Measurements from ENCODE around the gene TMEM181. TPM values are rescaled to one million over a fixed set of nuclear protein-coding genes. Genes with fewer than 3 reads are reported as not detected.

Gene TMEM181
- total RNA-seq, 1 donor from 2014 or later, result 31.0 TPM

DNA sequence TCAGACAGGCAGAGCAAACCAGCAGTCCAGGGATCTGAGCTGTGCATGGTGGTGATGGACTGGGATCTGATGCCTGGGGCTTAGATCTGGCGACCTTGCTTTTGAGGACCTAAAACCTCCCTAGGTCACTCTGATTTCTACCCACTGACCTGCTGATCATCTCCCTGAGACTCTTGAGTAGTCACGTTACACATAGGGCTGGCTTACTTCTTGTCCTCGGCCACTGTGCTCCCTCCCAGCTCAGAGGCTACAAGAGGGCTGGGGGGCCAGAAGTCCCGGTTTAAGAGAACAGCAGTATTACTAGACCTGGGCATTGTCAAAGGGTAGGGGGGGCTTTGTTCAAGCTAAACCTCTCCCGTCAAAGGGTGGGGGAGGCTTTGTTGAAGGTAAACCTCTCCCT lies 79.2 kb downstream of the TMEM181 start:
- Histone ChIP-seq H3K27ac (ENCODE audit: low read depth, low read length) (no peak overlapping the region), H3K79me2 (ENCODE audit: insufficient read depth, low read length) (peaks cover 73% of the 10 kb centered on the region), H3K4me2 (ENCODE audit: low read length) (no peak overlapping the region), H4K20me1 (ENCODE audit: insufficient read depth, low read length) (peaks cover 52% of the 10 kb centered on the region), H3K9me3 (ENCODE audit: insufficient read depth, low read depth, low read length) (no peaks in the 10 kb centered on the region), H3K27me3 (ENCODE audit: insufficient read depth, low read length) (no peaks in the 10 kb centered on the region), H3K4me3 (ENCODE audit: insufficient read depth, low read depth, low read length) (no peak overlapping the region), H3K4me1 (ENCODE audit: insufficient read depth, low read length) (peaks cover 29% of the 10 kb centered on the region), H3K36me3 (ENCODE audit: insufficient read depth, low read length) (peaks cover 27% of the 10 kb centered on the region), H3K9ac (ENCODE audit: low read length) (no peak overlapping the region), H2AFZ (ENCODE audit: low read depth, low read length) (no peak overlapping the region)
- Mint-ChIP-seq H3K27me3 (ENCODE audit: low read depth, unreplicated experiment) (no peaks in the 10 kb centered on the region), H3K4me1 (ENCODE audit: low read depth, unreplicated experiment) (peaks cover 27% of the 10 kb centered on the region), H3K4me3 (ENCODE audit: unreplicated experiment) (no peak overlapping the region), H3K36me3 (ENCODE audit: low read depth, unreplicated experiment) (peaks cover 9% of the 10 kb centered on the region), H3K9me3 (ENCODE audit: unreplicated experiment) (no peaks in the 10 kb centered on the region), H3K27ac (ENCODE audit: unreplicated experiment) (no peak overlapping the region)
- FAIRE-seq, result no peak
- TF ChIP-seq, protein P1, sequence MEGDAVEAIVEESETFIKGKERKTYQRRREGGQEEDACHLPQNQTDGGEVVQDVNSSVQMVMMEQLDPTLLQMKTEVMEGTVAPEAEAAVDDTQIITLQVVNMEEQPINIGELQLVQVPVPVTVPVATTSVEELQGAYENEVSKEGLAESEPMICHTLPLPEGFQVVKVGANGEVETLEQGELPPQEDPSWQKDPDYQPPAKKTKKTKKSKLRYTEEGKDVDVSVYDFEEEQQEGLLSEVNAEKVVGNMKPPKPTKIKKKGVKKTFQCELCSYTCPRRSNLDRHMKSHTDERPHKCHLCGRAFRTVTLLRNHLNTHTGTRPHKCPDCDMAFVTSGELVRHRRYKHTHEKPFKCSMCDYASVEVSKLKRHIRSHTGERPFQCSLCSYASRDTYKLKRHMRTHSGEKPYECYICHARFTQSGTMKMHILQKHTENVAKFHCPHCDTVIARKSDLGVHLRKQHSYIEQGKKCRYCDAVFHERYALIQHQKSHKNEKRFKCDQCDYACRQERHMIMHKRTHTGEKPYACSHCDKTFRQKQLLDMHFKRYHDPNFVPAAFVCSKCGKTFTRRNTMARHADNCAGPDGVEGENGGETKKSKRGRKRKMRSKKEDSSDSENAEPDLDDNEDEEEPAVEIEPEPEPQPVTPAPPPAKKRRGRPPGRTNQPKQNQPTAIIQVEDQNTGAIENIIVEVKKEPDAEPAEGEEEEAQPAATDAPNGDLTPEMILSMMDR (IDR thresholded peaks at IDR 0.05; ENCODE audit: insufficient read depth, low read depth, low read length), result no peak
- TF ChIP-seq EZH2 (IDR thresholded peaks at IDR 0.05; ENCODE audit: insufficient read depth, low read length), result no peak
- no peak for DNase-seq (ENCODE audit: low read depth)

DNA sequence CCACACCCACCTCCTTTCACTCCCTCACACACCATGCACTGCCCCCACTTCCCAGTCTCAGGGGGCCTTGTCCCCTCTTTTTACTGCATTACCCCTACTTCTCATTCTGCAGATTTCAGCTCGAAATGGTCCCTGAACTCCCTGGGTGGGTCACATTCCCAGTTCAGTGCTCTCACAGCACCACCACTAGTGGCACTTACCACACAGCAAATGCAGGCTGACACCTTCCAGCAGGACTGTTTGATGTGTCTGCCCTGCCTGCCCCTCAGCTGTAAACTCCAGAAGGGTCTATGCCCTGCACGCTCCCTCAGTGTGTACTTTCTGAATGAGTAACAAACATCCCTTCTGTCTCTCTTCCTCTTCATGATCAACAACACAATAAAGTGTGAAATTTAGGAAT lies 80.6 kb downstream of the TMEM181 start:
- Histone ChIP-seq H2AFZ (ENCODE audit: low read depth, low read length) (no peak overlapping the region), H3K27ac (ENCODE audit: low read depth, low read length) (no peak overlapping the region), H4K20me1 (ENCODE audit: insufficient read depth, low read length) (peaks cover 52% of the 10 kb centered on the region), H3K4me2 (ENCODE audit: low read length) (peak overlapping the region; percentile 40), H3K9me3 (ENCODE audit: insufficient read depth, low read depth, low read length) (no peaks in the 10 kb centered on the region), H3K79me2 (ENCODE audit: insufficient read depth, low read length) (peaks cover 78% of the 10 kb centered on the region), H3K4me3 (ENCODE audit: insufficient read depth, low read depth, low read length) (no peak overlapping the region), H3K9ac (ENCODE audit: low read length) (no peak overlapping the region), H3K4me1 (ENCODE audit: insufficient read depth, low read length) (peaks cover 36% of the 10 kb centered on the region), H3K36me3 (ENCODE audit: insufficient read depth, low read length) (peaks cover 16% of the 10 kb centered on the region), H3K27me3 (ENCODE audit: insufficient read depth, low read length) (no peaks in the 10 kb centered on the region)
- no peak for DNase-seq (ENCODE audit: low read depth)
- Mint-ChIP-seq H3K27me3 (ENCODE audit: low read depth, unreplicated experiment) (no peaks in the 10 kb centered on the region), H3K36me3 (ENCODE audit: low read depth, unreplicated experiment) (peaks cover 9% of the 10 kb centered on the region), H3K4me1 (ENCODE audit: low read depth, unreplicated experiment) (peaks cover 28% of the 10 kb centered on the region), H3K9me3 (ENCODE audit: unreplicated experiment) (no peaks in the 10 kb centered on the region), H3K4me3 (ENCODE audit: unreplicated experiment) (peak overlapping the region; percentile 3), H3K27ac (ENCODE audit: unreplicated experiment) (no peak overlapping the region)
- TF ChIP-seq, protein P1 (IDR thresholded peaks at IDR 0.05; ENCODE audit: insufficient read depth, low read depth, low read length), result no peak
- TF ChIP-seq EZH2 (IDR thresholded peaks at IDR 0.05; ENCODE audit: insufficient read depth, low read length), result no peak
- FAIRE-seq, result no peak

DNA sequence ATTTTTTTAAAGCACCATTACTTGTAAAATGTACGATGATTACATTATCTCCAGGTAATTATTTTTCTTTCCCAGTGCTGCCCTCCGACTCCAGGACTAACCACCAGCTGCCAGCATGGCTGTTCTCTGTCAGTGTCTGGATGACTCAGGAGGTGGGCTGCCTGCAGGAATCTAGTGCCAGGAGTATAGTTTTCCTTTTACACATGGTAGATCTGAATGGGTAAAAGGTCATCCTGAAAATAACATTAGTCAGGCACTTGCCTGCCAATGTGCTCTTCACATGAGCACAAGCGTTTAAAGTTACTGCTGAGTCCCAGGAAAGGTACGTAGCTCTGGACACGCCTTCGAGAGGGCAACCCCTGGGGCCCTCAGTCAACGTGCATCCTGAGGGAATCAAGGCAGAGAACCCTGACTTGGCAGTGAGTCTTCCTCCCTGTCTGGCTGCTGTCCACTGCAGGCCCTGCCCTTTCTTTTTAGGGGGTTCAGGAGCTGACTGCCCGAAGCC lies 82.3 kb downstream of the TMEM181 start:
- peaks cover 9% of the 10 kb centered on the region for H3K36me3 Mint-ChIP-seq (ENCODE audit: low read depth, unreplicated experiment)
- no peaks in the 10 kb centered on the region for H3K9me3 Mint-ChIP-seq (ENCODE audit: unreplicated experiment)
- H3K4me3 ChIP-seq (ENCODE audit: insufficient read depth, low read depth, low read length), result peak overlapping the region; percentile 94
- H3K27me3 Mint-ChIP-seq (ENCODE audit: low read depth, unreplicated experiment), result no peaks in the 10 kb centered on the region
- H3K27ac ChIP-seq (ENCODE audit: low read depth, low read length), result peak overlapping the region; percentile 98
- peak overlapping the region; percentile 85 for H3K4me2 ChIP-seq (ENCODE audit: low read length)
- peak; percentile 92 for DNase-seq (ENCODE audit: low read depth)
- H3K9me3 ChIP-seq (ENCODE audit: insufficient read depth, low read depth, low read length), result no peaks in the 10 kb centered on the region
- peak overlapping the region; percentile 99 for H3K4me3 Mint-ChIP-seq (ENCODE audit: unreplicated experiment)
- H3K4me1 ChIP-seq (ENCODE audit: insufficient read depth, low read length), result peaks cover 39% of the 10 kb centered on the region
- peak overlapping the region; percentile 92 for H3K27ac Mint-ChIP-seq (ENCODE audit: unreplicated experiment)
- H3K36me3 ChIP-seq (ENCODE audit: insufficient read depth, low read length), result peaks cover 6% of the 10 kb centered on the region
- peaks cover 71% of the 10 kb centered on the region for H3K79me2 ChIP-seq (ENCODE audit: insufficient read depth, low read length)
- no peak for FAIRE-seq
- peak overlapping the region; percentile 99 for H3K9ac ChIP-seq (ENCODE audit: low read length)
- no peak overlapping the region for H2AFZ ChIP-seq (ENCODE audit: low read depth, low read length)
- peaks cover 45% of the 10 kb centered on the region for H4K20me1 ChIP-seq (ENCODE audit: insufficient read depth, low read length)
- H3K27me3 ChIP-seq (ENCODE audit: insufficient read depth, low read length), result no peaks in the 10 kb centered on the region
- TF ChIP-seq EZH2 (IDR thresholded peaks at IDR 0.05; ENCODE audit: insufficient read depth, low read length), result no peak
- TF ChIP-seq, protein P1 (IDR thresholded peaks at IDR 0.05; ENCODE audit: insufficient read depth, low read depth, low read length), result no peak
- H3K4me1 Mint-ChIP-seq (ENCODE audit: low read depth, unreplicated experiment), result peaks cover 29% of the 10 kb centered on the region
